GM18907 (cell line): Measurements from ENCODE around the gene AHRR.

Experiments used
- ATAC-seq: cut with Tn5 transposase; IDR thresholded peaks from one replicate; pipeline ENCODE4 v1.9.1; 2021; ENCODE audit warnings: mild to moderate bottlenecking, moderate library complexity; ENCODE audit not compliant: unreplicated experiment

Gene AHRR

DNA sequence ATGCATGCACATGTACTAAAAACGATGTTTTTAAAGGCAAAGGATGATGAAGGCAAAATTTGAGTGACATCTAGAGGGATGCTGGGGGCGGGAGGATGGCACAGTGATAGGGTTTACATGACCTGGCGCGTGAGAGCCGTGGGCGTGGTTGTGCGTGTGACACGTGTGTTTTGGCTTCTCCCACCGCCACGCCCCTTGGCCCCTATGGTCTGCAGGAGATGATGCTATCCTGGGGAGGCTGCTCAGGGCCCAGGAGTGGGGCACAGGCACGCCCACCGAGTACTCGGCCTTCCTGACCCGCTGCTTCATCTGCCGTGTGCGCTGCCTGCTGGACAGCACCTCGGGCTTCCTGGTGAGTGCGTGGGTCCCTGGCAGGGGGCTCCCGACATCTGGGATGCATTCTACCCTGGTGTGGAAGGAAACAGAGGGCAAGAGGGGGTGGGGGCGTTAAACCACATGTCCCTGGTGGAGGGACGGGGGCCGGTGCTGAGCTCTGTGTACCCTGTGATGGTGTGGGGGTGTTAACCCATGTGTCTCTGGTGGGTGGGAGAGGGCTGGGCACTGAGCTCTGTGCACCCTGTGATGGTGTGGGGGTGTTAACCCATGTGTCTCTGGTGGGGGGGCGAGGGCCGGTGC is 102.2 kb downstream of the AHRR start:
- ATAC-seq: no peak

- ATAC-seq: peak; percentile 91
Measured at GRCh38 chr5:424301-425110, 103.0 kb downstream of the AHRR start.

GRCh38 chr5:425714-426113 is 104.2 kb downstream of the AHRR start:
- ATAC-seq: no peak

- no peak for ATAC-seq
Measured at GRCh38 chr5:426392-426976, 105.0 kb downstream of the AHRR start.

- no peak for ATAC-seq
Measured at GRCh38 chr5:427415-428087, 106.0 kb downstream of the AHRR start.

DNA sequence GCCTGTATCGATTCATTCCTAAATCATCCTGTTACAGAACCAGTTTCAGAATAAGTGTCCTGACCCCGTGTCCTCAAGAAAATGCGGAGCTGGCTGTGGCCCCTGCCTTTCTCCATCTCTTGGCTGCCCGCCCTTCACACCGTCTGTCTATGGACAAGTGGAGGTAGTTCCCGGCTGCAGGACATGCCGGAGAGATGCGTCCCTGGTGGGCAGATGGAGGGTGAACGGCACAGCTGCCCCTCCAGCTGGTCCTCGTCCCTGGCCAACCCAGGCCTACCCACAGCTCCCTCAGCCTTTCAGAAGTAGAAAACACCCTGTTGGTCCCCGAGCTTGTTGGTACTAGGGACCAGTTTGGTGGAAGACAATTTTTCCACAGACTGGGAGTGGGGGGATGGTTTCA is 106.7 kb downstream of the AHRR start:
- no peak for ATAC-seq

GRCh38 chr5:428754-429452 is 107.4 kb downstream of the AHRR start:
- ATAC-seq: no peak

GRCh38 chr5:429453-430188 is 108.1 kb downstream of the AHRR start:
- ATAC-seq: no peak

DNA sequence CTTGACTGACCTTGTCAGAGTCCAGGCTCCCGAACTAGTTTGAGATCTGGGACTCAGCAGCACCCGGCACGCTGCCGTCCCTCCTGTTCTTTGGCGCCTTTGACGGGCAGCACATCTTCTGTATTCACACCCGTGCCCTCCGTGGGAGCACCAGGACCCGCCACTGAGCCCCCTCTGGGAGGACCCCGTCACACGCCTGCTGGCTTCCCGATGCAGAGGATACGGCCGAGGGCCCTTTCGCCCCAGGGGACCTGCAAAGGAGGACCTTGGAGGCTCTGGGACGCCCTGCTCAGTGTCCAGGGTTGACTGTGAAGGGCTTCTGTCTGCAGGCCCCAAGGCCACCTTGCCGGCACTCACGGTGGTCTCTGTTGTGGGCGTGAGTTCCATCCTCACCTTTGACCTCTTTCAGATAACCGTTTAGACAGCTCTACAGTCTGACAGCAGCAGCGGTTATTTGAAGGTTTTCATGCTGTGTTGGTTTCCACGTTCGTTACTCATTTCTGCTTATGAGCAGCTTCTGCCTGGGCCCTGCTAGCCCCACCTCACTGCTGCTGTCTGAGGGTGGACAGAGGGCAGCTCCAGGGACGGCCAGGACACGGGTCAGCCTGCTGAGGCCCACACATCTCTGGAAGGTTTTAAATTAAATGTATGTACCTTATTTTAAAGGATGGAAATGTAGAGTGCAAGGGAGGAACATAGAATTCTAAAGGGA is 108.9 kb downstream of the AHRR start:
- ATAC-seq: no peak

GRCh38 chr5:431001-431710 is 109.6 kb downstream of the AHRR start:
- peak; percentile 75 for ATAC-seq

DNA sequence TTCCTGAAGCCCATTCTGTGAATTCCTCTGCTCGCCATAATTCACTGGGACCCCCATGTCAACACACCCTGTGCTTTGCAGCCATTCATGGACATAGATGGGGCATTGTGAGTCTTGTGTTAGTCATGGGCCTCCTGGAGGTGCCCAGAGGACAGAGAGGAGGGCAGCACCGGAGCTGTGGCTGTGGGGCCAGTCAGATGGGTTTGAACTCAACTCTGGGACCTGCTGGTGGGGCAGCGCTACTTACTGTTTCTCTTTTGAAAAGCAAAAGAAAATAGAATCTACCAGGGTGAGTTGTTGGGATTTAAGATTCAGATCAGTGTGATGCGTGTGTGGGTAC is 110.2 kb downstream of the AHRR start:
- ATAC-seq: no peak

DNA sequence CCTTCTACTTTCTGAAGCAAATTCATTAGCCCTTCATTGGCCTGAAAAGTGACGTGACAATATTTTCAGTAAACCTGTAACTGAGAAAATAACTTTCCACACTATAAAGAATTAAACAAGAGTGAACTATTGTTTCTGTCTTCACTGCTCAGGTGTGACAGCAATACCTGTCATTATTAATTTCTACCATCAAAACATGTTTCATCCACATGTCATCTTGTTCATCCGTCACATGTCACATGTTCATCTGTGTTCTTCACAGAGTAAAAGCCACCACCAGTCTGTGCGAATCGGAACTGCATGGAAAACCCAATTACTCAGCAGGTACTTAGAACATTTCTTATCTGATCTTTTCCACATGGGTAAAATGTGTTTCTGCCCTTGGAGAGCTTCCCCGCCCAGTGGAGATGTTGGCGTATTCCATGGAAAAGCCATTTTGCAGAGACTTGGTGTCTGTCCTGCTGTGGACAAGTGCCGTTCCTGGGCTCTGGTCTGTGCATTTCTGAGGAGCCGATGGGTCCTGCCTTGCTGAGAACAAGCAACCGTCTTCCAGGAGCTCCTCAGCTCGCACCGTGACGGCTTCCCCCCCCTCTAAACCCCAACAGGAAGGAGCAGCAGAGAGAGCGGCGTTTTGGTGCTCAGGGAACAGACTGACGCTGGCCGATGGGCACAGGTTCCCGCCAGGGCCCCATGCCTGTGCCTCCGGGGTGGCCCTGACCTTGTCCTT is 110.8 kb downstream of the AHRR start:
- no peak for ATAC-seq

- ATAC-seq: no peak
Measured at GRCh38 chr5:432928-433791, 111.6 kb downstream of the AHRR start.

- ATAC-seq: no peak
Measured at GRCh38 chr5:433836-434235, 112.3 kb downstream of the AHRR start.

DNA sequence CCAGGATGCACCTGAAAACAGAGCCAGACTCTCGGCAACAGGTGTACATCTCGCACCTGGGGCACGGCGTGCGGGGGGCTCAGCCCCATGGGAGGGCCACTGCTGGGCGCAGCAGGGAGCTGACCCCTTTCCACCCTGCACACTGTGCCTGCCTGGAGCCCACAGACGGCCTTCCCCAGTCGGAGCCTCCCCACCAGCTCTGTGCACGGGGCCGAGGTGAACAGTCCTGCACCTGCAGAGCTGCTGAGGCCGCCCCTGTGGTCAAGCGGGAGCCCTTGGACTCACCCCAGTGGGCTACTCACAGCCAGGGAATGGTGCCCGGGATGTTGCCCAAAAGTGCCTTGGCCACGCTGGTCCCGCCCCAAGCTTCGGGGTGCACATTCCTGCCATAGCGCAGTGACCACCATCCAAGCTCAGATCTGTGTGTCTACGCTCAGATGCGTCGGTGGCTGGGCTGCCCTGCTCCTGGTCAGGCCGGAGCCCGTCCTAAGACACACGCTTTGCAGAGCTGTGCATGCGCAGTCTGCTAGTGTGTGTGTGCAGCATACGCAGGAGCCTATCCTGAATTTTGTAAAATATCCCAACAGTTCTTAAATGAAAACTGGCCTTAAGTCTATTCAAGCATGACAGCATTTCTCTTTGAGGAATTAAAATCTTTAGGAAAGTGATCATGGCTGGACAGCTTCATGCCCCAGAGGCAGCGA is 113.1 kb downstream of the AHRR start:
- no peak for ATAC-seq

- no peak for ATAC-seq
Measured at GRCh38 chr5:435156-435790, 113.8 kb downstream of the AHRR start.
